ENCODE measurements around the gene LRRC25. TPM values are rescaled to one million over a fixed set of nuclear protein-coding genes. Genes with fewer than 3 reads are reported as not detected.
"Not testable (repeated sequence)": the region's sequence is repeated elsewhere in the genome, so short reads cannot be mapped to it uniquely, and the experiment has no call there.

LRRC25 gene
- total RNA-seq, 1 donor from 2014 or later, result 8.2 TPM

DNA sequence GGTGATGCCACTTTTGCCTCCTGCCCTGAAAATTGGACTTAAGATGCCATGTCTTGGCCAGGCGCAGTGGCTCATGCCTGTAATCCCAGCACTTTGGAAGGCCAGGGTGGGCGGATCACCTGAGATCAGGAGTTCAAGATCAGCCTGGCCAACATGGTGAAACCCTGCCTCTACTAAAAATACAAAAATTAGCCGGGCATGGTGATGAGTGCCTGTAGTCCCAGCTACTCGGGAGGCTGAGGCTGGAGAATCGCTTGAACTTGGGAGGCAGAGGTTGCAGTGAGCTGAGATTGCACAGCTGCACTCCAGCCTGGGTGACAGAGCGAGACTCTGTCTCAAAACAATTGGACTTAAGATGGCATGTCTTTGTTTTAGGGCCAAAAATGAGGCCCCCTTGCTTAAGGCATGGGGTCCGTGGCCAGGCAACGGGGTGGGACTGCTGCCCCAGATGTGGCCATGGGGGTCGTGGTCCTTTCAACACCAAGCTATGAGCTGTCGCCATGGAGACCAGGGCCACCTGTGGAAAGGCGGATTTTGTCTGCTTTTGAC is 33.1 kb downstream of the LRRC25 start:
- intact Hi-C loops (cut with DNase I), result not testable (repeated sequence)
- peak; percentile 18 for ATAC-seq

DNA sequence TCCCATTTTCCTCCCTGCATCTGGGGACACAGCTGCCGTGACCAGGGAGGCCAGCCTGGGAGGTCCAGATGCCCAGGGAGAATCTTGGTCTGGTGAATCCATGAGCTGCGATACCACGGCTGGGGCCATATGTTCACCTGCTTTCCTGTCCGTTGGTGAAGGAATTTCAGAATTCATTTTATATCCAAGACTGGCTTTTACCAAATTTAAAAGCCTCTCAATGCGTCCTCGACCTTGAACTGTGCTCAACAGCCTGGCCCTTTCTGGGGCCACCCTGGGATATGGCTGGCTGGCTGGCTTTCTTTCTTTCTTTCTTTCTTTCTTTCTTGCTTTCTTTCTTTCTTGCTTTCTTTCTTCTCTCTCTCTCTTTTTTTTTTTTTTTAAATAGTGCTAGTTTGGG is 33.6 kb downstream of the LRRC25 start:
- intact Hi-C loops (cut with DNase I), result no loop called here
- DNase-seq (ENCODE audit: low spot score) (no peak), ATAC-seq (no peak)

More for the DNA sequence above, 33.1 kb downstream of the LRRC25 start:
- DNase-seq (ENCODE audit: low spot score), result not testable (repeated sequence)

DNA sequence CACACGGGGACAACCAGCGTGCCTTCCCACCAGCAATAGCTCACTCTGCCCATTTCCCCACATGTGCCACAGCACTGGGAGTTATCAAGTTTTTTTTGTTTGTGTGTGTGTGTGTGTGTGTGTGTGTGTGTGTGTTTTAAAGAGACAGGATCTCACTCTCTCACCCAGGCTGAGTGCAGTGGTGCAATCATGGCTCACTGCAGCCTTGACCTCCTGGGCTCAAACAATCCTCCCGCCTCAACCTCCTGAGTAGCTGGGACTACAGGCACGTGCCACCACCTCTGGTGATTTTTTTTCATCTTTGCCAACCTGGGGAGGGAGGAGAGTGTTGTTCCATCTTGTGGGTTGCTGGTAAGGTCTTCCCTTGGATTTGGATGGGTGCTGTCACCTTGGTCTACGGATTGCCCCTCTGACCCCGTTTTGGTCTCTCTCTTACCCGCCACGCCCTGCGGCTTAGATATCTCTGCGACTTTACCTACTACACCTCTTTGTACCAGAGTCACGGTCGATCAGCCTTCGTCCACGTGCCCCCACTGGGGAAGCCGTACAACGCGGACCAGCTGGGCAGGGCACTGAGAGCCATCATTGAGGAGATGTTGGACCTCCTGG is 34.4 kb downstream of the LRRC25 start:
- no peak for ATAC-seq
- intact Hi-C loops (cut with DNase I), result no loop called here

DNA sequence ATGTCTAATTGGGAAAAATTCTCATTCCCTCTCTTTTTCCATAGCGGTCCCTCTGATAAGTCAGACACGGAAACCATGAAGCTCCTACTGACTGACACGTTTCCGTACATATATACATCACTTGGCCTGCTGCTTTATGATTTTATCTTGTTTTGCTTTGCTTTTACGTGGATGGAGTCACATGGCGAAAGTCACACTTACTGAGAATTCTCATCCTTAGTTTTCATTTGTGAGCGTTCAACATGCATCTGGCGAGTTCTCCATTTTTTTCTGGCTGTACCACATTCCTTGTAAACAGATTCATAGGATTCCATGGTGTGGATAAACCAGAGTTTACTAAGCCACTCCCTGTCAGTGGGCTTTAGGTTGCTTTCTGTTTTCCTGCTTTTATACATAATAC is 35.8 kb downstream of the LRRC25 start:
- ATAC-seq (no peak), DNase-seq (ENCODE audit: low spot score) (no peak)
- intact Hi-C loops (cut with DNase I), result no loop called here

More for the DNA sequence above, 34.4 kb downstream of the LRRC25 start:
- no peak for DNase-seq (ENCODE audit: low spot score)

DNA sequence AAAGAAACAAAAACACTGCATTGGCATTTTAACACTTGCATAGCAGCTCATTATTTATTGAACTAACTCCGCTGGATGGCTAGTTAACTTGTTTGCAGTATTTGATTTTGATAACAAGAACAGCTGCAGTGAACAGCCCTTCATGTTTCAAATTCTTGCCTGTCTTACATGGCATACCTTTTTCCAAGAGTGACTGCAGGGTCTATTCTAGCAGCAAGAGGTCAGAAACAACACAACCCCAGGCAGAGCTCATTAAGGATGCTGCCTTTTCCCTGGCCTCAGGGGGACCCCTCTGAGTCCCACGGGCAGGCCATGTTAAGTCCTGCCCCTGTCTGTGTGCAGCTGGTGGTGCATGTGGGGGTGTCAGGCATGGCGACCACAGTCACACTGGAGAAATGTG is 40.4 kb downstream of the LRRC25 start:
- intact Hi-C loops (cut with DNase I), result no loop called here
- no peak for ATAC-seq
- DNase-seq (ENCODE audit: low spot score), result no peak

DNA sequence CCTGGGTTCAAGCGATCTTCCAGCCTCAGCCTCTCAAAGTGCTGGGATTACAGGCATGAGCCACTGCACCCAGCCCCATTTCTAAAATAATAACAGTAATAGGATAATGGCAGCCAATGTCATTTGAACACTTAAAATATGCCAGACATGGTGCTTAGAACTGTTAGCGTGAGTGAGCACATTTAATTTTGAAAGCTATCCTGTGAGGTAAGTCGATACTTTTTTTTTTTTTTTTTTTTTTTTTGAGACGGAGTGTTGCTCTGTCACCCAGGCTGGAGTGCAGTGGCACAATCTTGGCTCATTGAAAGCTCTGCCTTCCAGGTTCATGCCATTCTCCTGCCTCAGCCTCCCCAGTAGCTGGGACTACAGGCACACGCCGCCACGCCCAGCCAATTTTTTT is 42.7 kb downstream of the LRRC25 start:
- ATAC-seq; DNase-seq (ENCODE audit: low spot score); intact Hi-C loops (cut with DNase I): not testable (repeated sequence)

DNA sequence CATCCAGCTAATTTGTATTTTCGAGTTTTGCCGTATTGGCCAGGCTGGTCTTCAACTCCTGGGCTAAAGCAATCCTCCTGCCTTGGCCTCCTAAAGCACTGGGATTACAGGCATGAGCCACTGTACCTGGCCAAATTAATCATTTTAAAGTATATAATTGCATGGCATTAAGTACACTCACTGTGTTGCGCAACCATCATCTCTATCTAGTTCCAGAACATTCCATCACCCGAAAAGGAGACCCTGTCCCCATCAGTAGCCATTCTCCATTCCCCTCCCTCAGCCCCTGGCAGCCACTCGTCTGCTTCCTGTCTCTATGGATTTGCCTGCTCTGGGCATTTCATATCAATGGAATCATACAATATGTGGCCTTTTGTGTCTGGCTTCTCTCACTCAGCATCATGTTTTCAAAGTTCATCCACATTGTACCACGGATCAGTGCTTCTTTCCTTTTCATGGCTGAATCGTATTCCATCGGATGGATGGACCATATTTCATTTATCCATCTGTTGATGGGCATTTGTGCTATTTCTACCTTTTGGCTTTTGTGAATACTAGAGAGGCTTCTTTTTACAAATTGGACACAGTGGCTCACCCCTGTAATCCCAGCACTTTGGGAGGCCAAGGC is 43.9 kb downstream of the LRRC25 start:
- ATAC-seq (no peak), DNase-seq (ENCODE audit: low spot score) (no peak)
- intact Hi-C loops (cut with DNase I), result no loop called here

DNA sequence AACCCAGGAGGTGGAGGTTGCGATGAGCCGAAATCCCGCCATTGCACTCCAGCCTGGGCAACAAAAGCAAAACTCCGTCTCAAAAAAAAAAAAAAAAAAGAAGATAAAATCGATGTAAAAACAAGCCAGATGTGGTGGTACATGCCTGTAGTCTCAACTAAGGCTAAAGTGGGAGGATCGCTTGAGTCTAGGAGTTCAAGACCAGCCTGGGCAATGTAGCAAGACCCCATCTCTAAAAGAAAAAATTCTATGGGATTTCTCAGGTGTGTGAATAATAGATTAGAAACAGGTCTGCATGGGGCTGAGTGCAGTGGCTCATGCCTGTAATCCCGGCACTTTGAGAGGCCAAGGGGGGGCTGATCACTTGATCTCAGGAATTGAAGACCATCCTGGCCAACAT is 45.9 kb downstream of the LRRC25 start:
- intact Hi-C loops (cut with DNase I), result no loop called here
- ATAC-seq (no peak), DNase-seq (ENCODE audit: low spot score) (no peak)

DNA sequence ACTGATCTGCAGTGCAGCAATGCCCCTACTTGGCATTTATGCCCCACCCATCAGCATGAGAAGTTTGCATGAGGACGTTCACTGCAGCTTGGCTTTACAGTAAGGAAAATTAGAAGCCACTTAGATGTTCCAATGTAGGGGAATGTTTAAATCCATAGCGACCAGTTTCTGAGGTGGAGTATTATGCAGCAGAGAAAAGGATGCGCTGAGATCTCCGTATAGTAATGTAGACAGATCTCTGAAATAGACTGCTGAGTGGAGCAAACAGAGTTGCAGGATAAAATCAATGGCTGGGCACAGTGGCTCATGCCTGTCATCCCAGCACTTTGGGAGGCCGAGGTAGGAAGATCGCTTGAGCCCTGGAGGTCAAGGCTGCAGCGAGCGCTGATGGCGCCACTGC is 46.9 kb downstream of the LRRC25 start:
- intact Hi-C loops (cut with DNase I), result no loop called here
- ATAC-seq, result no peak

DNA sequence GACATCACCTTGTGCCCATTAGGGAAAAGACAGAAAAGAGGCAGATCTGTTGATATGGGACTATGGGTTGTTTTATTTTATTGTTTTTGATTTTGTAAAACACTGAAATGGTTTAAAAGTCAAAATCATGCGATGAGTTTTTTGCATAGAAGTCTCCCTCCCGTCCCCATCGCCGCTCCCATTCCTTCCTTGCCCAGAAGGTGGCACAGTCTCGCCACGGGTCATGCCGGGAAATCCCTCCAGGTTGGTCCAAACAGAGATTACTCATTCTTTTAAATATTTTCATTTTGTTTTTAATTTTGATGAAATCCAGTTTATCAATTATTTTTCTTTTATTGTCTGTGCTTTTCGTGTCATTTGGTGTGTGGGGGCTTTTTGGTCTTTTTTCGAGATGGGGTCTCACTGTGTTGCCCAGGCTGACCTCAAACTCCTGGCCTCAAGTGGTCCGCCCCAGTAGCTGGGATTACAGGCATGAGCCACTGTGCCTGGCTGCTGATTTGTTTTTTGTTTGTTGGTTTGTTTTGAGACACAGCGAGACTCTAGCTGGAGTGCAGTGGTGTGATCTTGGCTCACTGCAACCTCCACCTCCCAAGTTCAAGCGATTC is 47.8 kb downstream of the LRRC25 start:
- ATAC-seq (peak; percentile 73), DNase-seq (ENCODE audit: low spot score) (peak; percentile 79)
- intact Hi-C loops (cut with DNase I), result loop anchor here (5.0 kb wide), 1 partner anchor 63 kb away; no protein-coding TSS in a partner anchor

More for the DNA sequence above, 46.9 kb downstream of the LRRC25 start:
- DNase-seq (ENCODE audit: low spot score), result no peak

DNA sequence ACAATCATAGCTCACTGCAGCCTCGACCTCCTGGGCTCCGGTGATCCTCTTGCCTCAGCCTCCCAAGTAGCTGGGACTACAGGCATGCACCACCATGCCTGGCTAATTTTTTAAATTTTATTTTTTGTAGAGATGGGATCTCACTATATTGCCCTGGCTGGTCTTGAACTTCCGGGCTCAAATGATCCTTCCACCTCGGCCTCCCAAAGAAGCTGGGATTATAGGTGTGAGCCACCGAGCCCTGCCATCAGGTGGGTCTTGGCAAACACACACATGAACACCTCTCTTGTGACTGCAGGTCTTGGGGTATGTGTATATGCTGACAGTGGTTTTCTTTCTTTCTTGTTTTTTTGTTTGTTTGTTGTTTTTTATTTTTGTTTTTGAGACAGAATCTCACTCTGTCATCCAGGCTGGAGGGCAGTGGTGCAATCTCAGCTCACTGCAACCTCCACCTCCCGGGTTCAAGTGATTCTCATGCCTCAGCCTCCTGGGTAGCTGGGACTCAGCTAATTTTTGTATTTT is 48.5 kb downstream of the LRRC25 start:
- not testable (repeated sequence) for DNase-seq (ENCODE audit: low spot score); ATAC-seq
- intact Hi-C loops (cut with DNase I), result loop anchor here (5.0 kb wide), 1 partner anchor 63 kb away; no protein-coding TSS in a partner anchor

DNA sequence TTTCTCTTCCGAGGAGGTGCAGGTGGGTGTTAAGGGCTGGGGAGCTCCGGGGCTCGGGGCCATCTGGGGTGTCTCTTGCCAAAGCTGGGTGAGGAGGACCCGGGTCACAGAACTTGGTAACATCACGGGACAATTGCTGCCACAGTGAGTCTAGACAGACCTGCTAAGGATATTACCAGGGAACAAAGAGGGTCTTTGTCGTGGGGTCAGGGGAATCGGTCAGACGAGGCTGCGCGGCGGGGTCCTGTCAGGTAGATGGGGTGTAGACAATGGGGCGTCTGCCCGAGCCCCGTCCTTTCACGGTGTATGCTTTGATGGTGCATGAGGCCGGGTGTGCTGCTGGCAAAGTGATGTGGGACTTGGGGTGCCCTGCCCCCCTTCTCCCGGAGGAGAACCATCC is 49.3 kb downstream of the LRRC25 start:
- intact Hi-C loops (cut with DNase I), result loop anchor here (5.0 kb wide), 1 partner anchor 64 kb away; no protein-coding TSS in a partner anchor
- DNase-seq (ENCODE audit: low spot score) (no peak), ATAC-seq (no peak)

DNA sequence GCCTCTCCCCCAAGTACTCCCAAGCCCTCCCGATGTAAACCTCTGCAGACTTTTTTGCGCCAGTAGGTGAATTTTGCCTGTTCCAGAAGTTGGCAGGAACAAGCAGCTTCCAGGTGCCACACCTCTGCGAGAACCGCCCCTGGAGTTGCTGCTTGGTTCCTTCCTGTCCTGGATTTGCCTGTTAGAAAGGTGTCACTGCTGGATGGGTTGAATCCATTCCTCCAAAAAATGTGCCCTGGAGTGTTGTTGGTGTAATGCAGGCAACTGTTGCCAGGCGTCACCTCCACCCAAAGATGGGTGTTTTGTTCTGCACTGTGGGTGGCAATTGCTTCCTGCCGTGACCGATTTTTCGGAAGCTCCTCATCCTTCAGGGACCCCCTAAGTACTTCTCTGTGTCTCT is 51.3 kb downstream of the LRRC25 start:
- DNase-seq (ENCODE audit: low spot score) (no peak), ATAC-seq (no peak)
- intact Hi-C loops (cut with DNase I), result loop anchor here (5.0 kb wide), 1 partner anchor 66 kb away; no protein-coding TSS in a partner anchor

DNA sequence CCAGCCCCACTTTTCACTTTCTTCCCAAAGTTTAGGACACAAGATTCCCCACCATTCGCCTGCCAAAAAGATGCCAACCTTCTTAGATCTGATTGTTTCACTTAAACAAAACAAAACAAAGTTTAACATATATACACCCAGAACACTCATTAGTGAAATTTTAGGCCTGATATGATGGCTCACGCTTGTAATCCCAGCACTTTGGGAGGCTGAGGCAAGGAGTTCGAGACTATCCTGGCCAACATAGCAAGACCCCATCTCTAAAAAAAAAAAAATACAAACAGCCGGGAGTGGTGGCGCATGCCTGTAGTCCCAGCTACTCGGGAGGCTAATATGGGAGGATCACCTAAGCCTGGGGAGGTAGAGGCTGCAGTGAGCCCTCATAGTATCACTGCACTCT is 52.1 kb downstream of the LRRC25 start:
- intact Hi-C loops (cut with DNase I), result loop anchor here (5.0 kb wide), 1 partner anchor 67 kb away; no protein-coding TSS in a partner anchor
- no peak for ATAC-seq

DNA sequence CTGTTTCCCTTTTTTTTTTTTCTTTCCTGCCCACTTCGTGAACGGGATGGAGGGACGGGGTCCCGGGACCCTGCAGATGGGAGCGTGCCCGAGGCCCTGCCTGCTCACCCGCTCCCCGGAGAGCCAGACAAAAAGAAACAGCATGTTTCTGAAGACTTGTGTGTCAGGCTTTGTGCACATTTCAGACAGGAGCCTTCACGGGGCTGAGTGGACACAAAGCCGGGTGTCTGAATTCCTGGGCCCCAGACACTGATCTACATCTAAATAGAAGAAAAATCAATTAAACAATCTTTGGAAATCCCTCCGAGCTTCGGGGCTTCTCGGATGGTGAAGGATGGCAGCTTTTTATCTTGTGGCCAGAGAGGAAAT is 52.9 kb downstream of the LRRC25 start:
- ATAC-seq (no peak), DNase-seq (ENCODE audit: low spot score) (no peak)
- intact Hi-C loops (cut with DNase I), result no loop called here

More for the DNA sequence above, 52.1 kb downstream of the LRRC25 start:
- DNase-seq (ENCODE audit: low spot score), result no peak

DNA sequence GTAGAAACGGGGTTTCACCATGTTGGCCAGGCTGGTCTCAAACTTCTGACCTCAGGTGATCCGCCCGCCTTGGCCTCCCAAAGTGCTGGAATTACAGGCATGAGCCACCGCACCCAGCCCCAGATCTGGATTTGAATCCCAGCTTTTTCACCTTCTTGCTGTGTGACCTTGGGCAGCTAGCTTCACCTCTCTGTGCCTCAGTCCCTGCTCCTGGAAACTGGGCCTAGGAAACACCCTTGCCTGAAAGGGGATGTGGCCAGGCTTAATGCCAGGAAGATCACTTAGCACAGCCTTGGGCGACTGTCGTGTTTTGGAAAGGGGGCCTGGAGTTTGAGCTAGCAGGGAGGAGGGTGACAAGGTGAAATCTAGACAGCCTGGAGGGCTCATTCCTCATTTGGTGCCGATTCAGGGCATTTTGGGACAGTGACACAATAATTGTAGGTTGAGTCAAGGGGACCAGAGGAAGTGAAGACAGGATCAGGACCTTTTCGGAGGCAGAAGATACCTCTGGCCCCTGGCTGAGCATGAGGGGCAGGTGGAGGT is 55.3 kb downstream of the LRRC25 start:
- intact Hi-C loops (cut with DNase I), result no loop called here

More for the DNA sequence above, 55.3 kb downstream of the LRRC25 start:
- no peak for ATAC-seq
- no peak for DNase-seq (ENCODE audit: low spot score)

All from sciatic nerve (tissue), 2 donors.